GM13976 (cell line): ENCODE results near the gene CNNM2.
A peak's percentile ranks its signal among the peaks of the same experiment; 100 is the strongest.

Experiments used
- DNase-seq: peaks from one replicate; pipeline ENCODE4 v3.0.0; 2012; ENCODE audit warnings: low spot score
- in situ Hi-C: fragments of 300-500 bp; cut with MboI; formaldehyde crosslinking; loops from one replicate; pipeline ENCODE4 v1.12.0; 2022; ENCODE audit warnings: low sequenced_read_pairs, mixed read lengths, inconsistent platforms; ENCODE audit not compliant: unreplicated experiment
- TF ChIP-seq, protein P1 (sequence below): IDR thresholded peaks from 2 replicates; pipeline ENCODE4 v1.5.1; 2012; ENCODE audit warnings: borderline replicate concordance, mild to moderate bottlenecking; ENCODE audit not compliant: insufficient read depth; ENCODE audit errors: extremely low read depth, missing control alignments, control extremely low read depth

Gene CNNM2

DNA sequence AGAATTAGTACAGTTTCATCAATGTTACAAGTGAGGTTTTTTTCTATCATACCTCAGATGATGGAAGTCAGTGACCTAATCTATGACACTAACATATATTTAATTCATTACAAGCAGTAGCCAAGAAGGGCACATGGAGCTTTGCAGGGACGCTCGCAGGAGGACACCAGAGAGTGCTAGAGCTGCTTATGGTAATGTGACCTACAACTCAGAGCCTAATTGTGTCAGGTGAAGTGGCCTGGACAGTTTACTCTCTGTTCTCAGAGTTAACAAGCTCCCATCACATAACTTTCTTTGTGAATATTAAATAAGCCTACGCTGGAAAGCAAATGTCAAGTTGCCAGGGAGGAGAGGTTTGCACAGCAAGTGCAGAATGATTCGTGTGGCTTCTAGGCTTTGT is 11.6 kb upstream of the CNNM2 start:
- TF ChIP-seq, protein P1, sequence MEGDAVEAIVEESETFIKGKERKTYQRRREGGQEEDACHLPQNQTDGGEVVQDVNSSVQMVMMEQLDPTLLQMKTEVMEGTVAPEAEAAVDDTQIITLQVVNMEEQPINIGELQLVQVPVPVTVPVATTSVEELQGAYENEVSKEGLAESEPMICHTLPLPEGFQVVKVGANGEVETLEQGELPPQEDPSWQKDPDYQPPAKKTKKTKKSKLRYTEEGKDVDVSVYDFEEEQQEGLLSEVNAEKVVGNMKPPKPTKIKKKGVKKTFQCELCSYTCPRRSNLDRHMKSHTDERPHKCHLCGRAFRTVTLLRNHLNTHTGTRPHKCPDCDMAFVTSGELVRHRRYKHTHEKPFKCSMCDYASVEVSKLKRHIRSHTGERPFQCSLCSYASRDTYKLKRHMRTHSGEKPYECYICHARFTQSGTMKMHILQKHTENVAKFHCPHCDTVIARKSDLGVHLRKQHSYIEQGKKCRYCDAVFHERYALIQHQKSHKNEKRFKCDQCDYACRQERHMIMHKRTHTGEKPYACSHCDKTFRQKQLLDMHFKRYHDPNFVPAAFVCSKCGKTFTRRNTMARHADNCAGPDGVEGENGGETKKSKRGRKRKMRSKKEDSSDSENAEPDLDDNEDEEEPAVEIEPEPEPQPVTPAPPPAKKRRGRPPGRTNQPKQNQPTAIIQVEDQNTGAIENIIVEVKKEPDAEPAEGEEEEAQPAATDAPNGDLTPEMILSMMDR, result no peak
- DNase-seq, result no peak
- in situ Hi-C loops, result loop anchor here (10.0 kb wide), 1 partner anchor 182 kb away; no protein-coding TSS in a partner anchor

DNA sequence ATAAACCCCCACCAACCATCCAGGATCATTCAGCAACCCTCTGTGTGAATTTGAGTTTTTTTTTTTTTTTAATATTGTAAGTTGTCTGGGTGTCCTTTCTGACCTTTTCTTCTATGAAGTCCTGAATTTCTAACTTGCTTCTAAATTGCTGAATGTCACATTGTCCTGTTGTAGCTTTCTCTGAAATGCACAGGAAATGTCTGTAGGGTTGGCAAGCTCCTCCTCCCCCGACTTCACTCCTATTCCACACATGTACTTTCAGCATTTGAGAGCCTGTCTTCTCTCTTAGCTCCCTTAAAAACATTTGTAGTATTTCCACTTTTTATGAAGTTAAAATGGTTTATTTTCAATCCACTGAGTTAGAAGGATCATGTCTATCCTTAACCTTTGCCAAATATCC is 3.3 kb upstream of the CNNM2 start:
- no peak for DNase-seq
- TF ChIP-seq, protein P1, result no peak
- in situ Hi-C loops, result loop anchor here (10.0 kb wide), 1 partner anchor 320 kb away; no protein-coding TSS in a partner anchor

DNA sequence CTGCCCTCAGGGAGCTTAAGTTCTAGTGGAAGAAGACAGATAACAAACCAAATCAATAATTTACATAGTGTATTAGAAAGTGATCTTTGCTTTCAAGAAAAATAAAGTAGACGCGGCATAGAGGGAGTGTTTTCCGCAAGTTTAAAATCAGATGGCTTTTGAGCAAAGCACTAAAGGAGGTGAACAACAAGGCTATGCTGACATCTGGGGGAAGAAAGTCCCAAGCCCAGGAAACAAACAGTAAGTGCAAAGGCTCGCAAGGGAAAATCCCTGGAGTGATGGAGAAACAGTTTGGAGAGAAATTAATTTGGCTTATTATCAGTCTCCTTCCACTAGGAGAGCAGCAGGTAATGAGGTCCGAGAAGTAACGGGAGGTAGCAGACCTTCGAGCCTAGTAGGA is 1.9 kb upstream of the CNNM2 start:
- no peak for DNase-seq
- in situ Hi-C loops, result loop anchor here (10.0 kb wide), 1 partner anchor 319 kb away; no protein-coding TSS in a partner anchor
- TF ChIP-seq, protein P1, result no peak

DNA sequence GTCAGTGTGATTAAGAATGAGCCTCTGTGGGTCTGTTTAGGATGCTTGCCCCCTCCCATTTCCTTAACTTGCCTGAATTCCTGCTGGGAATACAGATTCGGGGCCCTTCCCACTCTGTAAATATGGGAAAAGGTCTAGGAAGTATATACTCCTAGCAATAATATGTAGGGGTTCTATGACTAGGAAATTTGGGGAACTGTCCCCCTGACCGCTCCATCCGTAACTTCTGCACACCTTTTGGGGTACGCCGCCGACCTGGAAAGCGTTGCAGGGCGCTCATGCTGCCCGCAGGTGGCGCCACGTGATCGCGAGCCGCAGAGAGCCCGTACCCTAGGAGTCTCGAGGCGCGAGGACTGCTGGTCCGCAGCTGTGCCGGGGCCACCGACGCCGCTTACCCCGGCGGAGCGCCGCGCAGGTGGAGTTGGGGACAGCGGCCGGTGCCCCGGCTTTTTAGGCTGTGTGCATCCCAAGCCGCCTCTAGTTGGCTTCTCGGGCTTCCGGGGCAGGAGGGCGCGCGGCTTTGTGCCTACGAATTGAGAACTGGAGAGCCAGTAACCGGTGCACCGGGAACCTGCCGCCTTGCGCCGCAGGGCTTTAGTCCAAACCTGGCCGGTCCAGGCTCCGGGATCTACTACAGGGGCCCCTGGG is 656 bp upstream of the CNNM2 start:
- DNase-seq, result peak; percentile 84
- in situ Hi-C loops, result loop anchor here (10.0 kb wide), 1 partner anchor 317 kb away; no protein-coding TSS in a partner anchor
- TF ChIP-seq, protein P1, result peak; percentile 99

DNA sequence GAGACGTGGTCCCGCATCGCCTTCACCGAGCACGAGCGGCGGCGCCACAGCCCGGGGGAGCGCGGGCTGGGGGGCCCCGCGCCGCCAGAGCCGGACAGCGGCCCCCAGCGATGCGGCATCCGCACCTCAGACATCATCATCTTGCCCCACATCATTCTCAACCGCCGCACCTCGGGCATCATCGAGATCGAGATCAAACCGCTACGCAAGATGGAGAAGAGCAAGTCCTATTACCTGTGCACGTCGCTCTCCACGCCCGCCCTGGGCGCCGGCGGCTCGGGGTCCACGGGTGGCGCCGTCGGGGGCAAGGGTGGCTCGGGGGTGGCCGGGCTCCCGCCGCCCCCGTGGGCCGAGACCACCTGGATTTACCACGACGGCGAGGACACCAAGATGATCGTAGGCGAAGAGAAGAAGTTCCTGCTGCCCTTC is 737 bp downstream of the CNNM2 start:
- DNase-seq, result peak; percentile 56
- TF ChIP-seq, protein P1, result peak; percentile 7
- in situ Hi-C loops, result loop anchor here (10.0 kb wide), 1 partner anchor 316 kb away; no protein-coding TSS in a partner anchor

DNA sequence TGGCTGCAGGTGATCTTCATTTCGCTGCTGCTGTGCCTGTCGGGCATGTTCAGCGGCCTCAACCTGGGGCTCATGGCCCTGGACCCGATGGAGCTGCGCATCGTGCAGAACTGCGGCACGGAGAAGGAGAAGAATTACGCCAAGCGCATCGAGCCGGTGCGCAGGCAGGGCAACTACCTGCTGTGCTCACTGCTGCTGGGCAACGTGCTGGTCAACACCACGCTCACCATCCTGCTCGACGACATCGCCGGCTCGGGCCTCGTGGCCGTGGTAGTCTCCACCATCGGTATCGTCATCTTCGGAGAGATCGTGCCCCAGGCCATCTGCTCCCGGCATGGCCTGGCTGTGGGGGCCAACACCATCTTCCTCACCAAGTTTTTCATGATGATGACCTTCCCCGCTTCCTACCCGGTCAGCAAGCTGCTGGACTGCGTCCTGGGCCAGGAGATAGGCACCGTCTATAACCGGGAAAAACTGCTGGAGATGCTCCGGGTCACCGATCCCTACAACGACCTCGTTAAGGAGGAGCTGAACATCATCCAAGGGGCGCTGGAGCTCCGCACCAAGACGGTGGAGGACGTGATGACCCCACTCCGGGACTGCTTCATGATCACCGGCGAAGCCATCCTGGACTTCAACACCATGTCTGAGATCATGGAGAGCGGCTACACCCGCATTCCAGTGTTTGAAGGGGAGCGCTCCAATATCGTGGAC is 1.3 kb downstream of the CNNM2 start:
- TF ChIP-seq, protein P1, result no peak
- in situ Hi-C loops, result loop anchor here (10.0 kb wide), 1 partner anchor 315 kb away; no protein-coding TSS in a partner anchor
- peak; percentile 25 for DNase-seq
